AG04449 (cell line): ENCODE data around the gene CNRIP1.
A peak's percentile ranks its signal among the peaks of the same experiment; 100 is the strongest.

Experiments
- CTCF ChIA-PET: fragments of 350-600 bp; formaldehyde crosslinking; extraction: SDS; loops from one replicate; lab custom pipeline; 2021; ENCODE audit warnings: antibody characterized with exemption; lab: Yijun Ruan, JAX
- POLR2A ChIA-PET: fragments of 400-600, 350-600 bp; formaldehyde crosslinking; extraction: SDS; loops from one replicate; lab custom pipeline; 2020; ENCODE audit warnings: antibody characterized with exemption, inconsistent platforms; lab: Yijun Ruan, JAX
- DNase-seq: peaks from one replicate; pipeline ENCODE4 v3.0.0-alpha.2; 2010; ENCODE audit warnings: low read depth, low spot score
- H3K4me3 ChIP-seq: 2 replicates; pipeline ENCODE4 v1.5.1; 2011; ENCODE audit warnings: low read depth, mild to moderate bottlenecking, control low read depth, low read length
- CTCF ChIP-seq: IDR thresholded peaks from one replicate; pipeline ENCODE4 v1.5.1; 2011; ENCODE audit warnings: mild to moderate bottlenecking, moderate library complexity, low read length, control low read depth, inconsistent platforms; ENCODE audit not compliant: insufficient read depth; ENCODE audit errors: missing control alignments

Gene CNRIP1

GRCh38 chr2:68333009-68333408 lies 13.3 kb upstream of the CNRIP1 start:
- DNase-seq, result no peak
- POLR2A ChIA-PET, result interaction anchor here (0.7 to 0.9 kb wide), 2 partner anchors 14 to 1758 kb away, joined by 3 read pairs; no protein-coding TSS in a partner anchor
- CTCF ChIA-PET, result interaction anchor here (0.9 to 1.5 kb wide), 2 partner anchors 11 to 14 kb away, joined by 3 read pairs; no protein-coding TSS in a partner anchor
- TF ChIP-seq CTCF, result no peak
- no peak overlapping the region for H3K4me3 ChIP-seq

- no peak for TF ChIP-seq CTCF
- CTCF ChIA-PET, result interaction anchor here (0.8 to 1.5 kb wide), 2 partner anchors 111 to 208 kb away, joined by 3 to 5 read pairs; no protein-coding TSS in a partner anchor
- POLR2A ChIA-PET, result no interaction called here
- DNase-seq, result no peak
- H3K4me3 ChIP-seq, result no peak overlapping the region
Observed at GRCh38 chr2:68330691-68331090, 10.9 kb upstream of the CNRIP1 start.

GRCh38 chr2:68328901-68329300 lies 9.2 kb upstream of the CNRIP1 start:
- H3K4me3 ChIP-seq, result no peak overlapping the region
- no peak for DNase-seq
- no peak for TF ChIP-seq CTCF
- POLR2A ChIA-PET, result no interaction called here
- CTCF ChIA-PET, result no interaction called here

DNA sequence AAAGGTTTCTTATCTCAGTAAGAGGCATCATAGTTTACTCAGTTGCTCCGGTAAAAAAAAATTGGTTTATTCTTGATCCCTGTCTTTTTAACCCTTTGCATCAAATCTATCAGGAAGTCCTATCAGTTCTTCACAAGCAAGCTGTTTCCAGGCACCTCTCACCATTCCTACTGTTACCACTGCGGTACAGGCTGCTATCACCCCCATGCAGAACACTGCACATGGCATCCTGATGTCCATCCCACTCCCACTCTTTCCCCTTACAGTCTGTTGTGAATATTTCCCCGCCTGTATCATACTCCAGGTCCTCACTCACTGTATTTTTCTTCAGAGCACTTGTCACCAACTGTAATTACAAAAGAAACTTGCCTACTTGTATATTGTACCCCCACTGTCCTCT lies 5.3 kb upstream of the CNRIP1 start:
- no peak overlapping the region for H3K4me3 ChIP-seq
- TF ChIP-seq CTCF, result no peak
- ChIA-PET POLR2A (no interaction called here), CTCF (interaction anchor here (1.0 kb wide), 1 partner anchor 9 kb away, joined by 3 read pairs; no protein-coding TSS in a partner anchor)
- no peak for DNase-seq

GRCh38 chr2:68320118-68320641 lies 431 bp upstream of the CNRIP1 start:
- TF ChIP-seq CTCF, result no peak
- peak overlapping the region; percentile 81 for H3K4me3 ChIP-seq
- CTCF ChIA-PET, result interaction anchor here (0.6 to 2.5 kb wide), 9 partner anchors 9 to 198 kb away, joined by 3 to 12 read pairs (median 4); no protein-coding TSS in a partner anchor
- DNase-seq, result no peak
- POLR2A ChIA-PET, result interaction anchor here (0.9 to 2.0 kb wide), 5 partner anchors 11 to 147 kb away, joined by 3 to 7 read pairs (median 4); partner anchors contain the start of genes APLF and FBXO48

GRCh38 chr2:68318914-68319397 lies 793 bp downstream of the CNRIP1 start:
- no peak for TF ChIP-seq CTCF
- ChIA-PET POLR2A (interaction anchor here (0.7 to 2.0 kb wide), 5 partner anchors 15 to 162 kb away, joined by 3 to 7 read pairs (median 4); partner anchors contain the start of genes APLF and FBXO48), CTCF (interaction anchor here (0.7 to 2.5 kb wide), 6 partner anchors 15 to 196 kb away, joined by 3 to 12 read pairs (median 4); no protein-coding TSS in a partner anchor)
- no peak for DNase-seq
- peak overlapping the region; percentile 81 for H3K4me3 ChIP-seq
